ENCODE results near the gene ERBB3. TPM values are rescaled to one million over a fixed set of nuclear protein-coding genes. Genes with fewer than 3 reads are reported as not detected.
A peak's percentile ranks its signal among the peaks of the same experiment; 100 is the strongest.
"Not testable (repeated sequence)": the region's sequence is repeated elsewhere in the genome, so short reads cannot be mapped to it uniquely, and the experiment has no call there.

The ERBB3 gene
- total RNA-seq, 4 donors from 2014 or later, result 61.9 to 532 (median 451) TPM

DNA sequence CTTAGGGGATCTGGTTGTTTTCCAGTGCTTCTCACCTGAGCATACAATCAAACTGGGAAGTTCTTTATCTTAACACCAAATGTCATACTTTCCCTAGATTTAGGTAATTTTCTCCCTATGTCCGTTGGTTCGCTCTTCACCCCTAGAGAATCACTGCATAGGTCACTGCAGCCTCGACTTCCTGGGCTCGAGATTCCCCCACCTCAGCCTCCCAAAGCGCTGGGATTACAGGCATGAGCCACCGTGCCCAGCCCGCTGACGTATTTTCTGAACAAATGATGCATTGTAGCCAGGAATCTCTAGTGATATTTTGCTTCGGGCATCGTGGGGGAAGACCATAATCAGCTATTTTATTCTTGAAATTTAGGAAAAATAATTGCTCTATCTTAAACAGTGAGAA, 35.4 kb downstream of the ERBB3 start:
- no peaks in the 10 kb centered on the region for H3K9me3 ChIP-seq
- peaks cover 0 to 34% (median 5%) of the 10 kb centered on the region in 3 donors for H3K36me3 ChIP-seq
- H3K27ac ChIP-seq, result peak overlapping the region; percentile 78 to 96 (median 95)
- no peak for DNase-seq
- H3K4me1 ChIP-seq, result peaks cover 3 to 18% (median 4%) of the 10 kb centered on the region in 4 donors
- H3K4me3 ChIP-seq, result peak overlapping the region in 3 of 4 donors; percentile 59 to 75 (median 69)
- no peaks in the 10 kb centered on the region for H3K27me3 ChIP-seq
- no peak for TF ChIP-seq POLR2A (IDR thresholded peaks at IDR 0.05)
- TF ChIP-seq, protein P1, sequence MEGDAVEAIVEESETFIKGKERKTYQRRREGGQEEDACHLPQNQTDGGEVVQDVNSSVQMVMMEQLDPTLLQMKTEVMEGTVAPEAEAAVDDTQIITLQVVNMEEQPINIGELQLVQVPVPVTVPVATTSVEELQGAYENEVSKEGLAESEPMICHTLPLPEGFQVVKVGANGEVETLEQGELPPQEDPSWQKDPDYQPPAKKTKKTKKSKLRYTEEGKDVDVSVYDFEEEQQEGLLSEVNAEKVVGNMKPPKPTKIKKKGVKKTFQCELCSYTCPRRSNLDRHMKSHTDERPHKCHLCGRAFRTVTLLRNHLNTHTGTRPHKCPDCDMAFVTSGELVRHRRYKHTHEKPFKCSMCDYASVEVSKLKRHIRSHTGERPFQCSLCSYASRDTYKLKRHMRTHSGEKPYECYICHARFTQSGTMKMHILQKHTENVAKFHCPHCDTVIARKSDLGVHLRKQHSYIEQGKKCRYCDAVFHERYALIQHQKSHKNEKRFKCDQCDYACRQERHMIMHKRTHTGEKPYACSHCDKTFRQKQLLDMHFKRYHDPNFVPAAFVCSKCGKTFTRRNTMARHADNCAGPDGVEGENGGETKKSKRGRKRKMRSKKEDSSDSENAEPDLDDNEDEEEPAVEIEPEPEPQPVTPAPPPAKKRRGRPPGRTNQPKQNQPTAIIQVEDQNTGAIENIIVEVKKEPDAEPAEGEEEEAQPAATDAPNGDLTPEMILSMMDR (IDR thresholded peaks at IDR 0.05), result no peak

- peak within 1 kb of the TSS; percentile 94 to 96 (median 95) for H3K27ac ChIP-seq
- no peaks in the 10 kb centered on the region for H3K9me3 ChIP-seq
- TF ChIP-seq, protein P1 (IDR thresholded peaks at IDR 0.05), result peak in 3 of 6 experiments; percentile 19 to 22 (median 21)
- TF ChIP-seq POLR2A (IDR thresholded peaks at IDR 0.05), result peak; percentile 88 to 96
- peaks cover 0 to 34% (median under 1%) of the 10 kb centered on the region in 3 donors for H3K36me3 ChIP-seq
- peaks cover 3 to 18% (median 4%) of the 10 kb centered on the region in 4 donors for H3K4me1 ChIP-seq
- peak; percentile 95 to 99 (median 96) for DNase-seq
- H3K4me3 ChIP-seq, result peak within 1 kb of the TSS; percentile 56 to 75 (median 64)
- H3K27me3 ChIP-seq, result no peaks in the 10 kb centered on the region
Observed at GRCh38 chr12:56116267-56117081, 36.5 kb downstream of the ERBB3 start, which contains the start of gene RPL41. TSS of gene RPL41 (plus strand) at chr12:56116633.

GRCh38 chr12:56117082-56117706, 37.2 kb downstream of the ERBB3 start:
- Histone ChIP-seq H3K4me1 (peaks cover 3 to 18% (median 4%) of the 10 kb centered on the region in 4 donors), H3K4me3 (peak overlapping the region; percentile 56 to 75 (median 64)), H3K36me3 (peaks cover 0 to 34% (median 0%) of the 10 kb centered on the region in 3 donors), H3K27ac (peak overlapping the region; percentile 94 to 96 (median 95))
- H3K9me3 ChIP-seq, H3K27me3 ChIP-seq, DNase-seq: not testable (repeated sequence)

DNA sequence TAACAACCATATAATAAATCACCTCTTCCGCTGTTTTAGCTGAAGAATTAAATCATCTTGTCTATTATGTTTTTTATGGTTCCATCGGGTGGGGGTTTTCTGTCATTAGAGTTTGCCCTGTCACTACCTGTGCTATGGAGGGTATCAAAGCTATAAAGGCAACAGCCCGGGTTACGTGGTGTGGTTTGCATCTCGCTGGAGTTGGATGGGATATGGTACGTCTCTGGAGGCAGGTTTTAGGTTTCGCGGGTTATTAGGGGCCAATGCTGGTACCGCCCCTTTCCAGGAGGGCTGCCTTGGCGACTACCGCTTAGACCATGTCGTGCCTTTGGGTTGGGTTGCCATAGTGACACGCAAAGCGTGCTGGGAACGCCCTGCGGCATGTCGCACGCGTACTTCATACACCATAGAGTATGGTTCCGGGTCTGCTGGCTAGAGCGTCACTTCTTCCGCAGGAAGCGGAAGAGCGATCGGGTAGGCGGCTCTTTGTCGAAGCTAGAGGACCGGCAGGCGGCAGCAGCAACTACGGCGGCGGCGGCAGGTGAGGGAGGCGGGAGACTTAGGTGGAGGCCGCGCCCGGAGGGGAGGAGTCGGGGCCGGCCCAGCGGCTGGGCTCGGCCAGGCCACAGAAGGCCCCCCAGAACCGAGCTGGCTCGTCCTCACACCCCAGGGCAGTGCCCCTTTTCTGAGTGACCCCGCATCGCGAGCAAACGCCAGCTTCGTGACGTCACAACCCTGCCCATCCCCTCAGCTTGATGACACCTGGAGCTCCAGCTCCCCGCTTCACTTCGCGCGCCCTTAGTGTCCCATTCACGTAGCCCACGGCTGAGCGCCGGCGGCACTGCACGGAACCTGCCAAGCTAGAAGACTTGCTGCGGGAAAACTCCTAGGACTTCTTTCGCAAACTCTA, 38.1 kb downstream of the ERBB3 start, which contains the start of gene ZC3H10:
TSS of gene ZC3H10 (plus strand) at position 489 of the 910 bp plus-strand sequence. CDS start 2,297 bp downstream, outside the sequence.
- peak; percentile 96 to 99 (median 96) for DNase-seq
- Histone ChIP-seq H3K4me3 (peak within 1 kb of the TSS; percentile 69 to 75 (median 74)), H3K27ac (peak within 1 kb of the TSS; percentile 95 to 96 (median 96)), H3K9me3 (no peaks in the 10 kb centered on the region), H3K36me3 (peaks cover 0 to 25% (median 0%) of the 10 kb centered on the region in 3 donors), H3K27me3 (no peaks in the 10 kb centered on the region), H3K4me1 (peaks cover 3 to 18% (median 4%) of the 10 kb centered on the region in 4 donors)
- TF ChIP-seq POLR2A (IDR thresholded peaks at IDR 0.05), result peak; percentile 77 to 91
- TF ChIP-seq, protein P1 (IDR thresholded peaks at IDR 0.05), result peak; percentile 27 to 74 (median 63)

GRCh38 chr12:56118688-56119357, 38.9 kb downstream of the ERBB3 start:
- Histone ChIP-seq H3K36me3 (peaks cover 0 to 19% (median 0%) of the 10 kb centered on the region in 3 donors), H3K4me3 (peak overlapping the region; percentile 69 to 75 (median 72)), H3K4me1 (peaks cover 3 to 18% (median 4%) of the 10 kb centered on the region in 4 donors), H3K27me3 (no peaks in the 10 kb centered on the region), H3K27ac (peak overlapping the region; percentile 95 to 96 (median 96)), H3K9me3 (no peaks in the 10 kb centered on the region)
- DNase-seq, result no peak
- TF ChIP-seq, protein P1 (IDR thresholded peaks at IDR 0.05), result no peak
- no peak for TF ChIP-seq POLR2A (IDR thresholded peaks at IDR 0.05)

Measured in Peyer's patch (tissue), 4 donors.